Activated naive CD8-positive, alpha-beta T cell treated with anti-CD3 and anti-CD28 coated beads, Interleukin-2, amount 50 U/mL, for 16 hours (primary cell): Measurements from ENCODE around the gene SPIRE1.

Experiments
- DNase-seq: peaks from one replicate; pipeline ENCODE4 v3.0.0-alpha.2; 2020; ENCODE audit warnings: low read depth, low spot score

SPIRE1 gene

DNA sequence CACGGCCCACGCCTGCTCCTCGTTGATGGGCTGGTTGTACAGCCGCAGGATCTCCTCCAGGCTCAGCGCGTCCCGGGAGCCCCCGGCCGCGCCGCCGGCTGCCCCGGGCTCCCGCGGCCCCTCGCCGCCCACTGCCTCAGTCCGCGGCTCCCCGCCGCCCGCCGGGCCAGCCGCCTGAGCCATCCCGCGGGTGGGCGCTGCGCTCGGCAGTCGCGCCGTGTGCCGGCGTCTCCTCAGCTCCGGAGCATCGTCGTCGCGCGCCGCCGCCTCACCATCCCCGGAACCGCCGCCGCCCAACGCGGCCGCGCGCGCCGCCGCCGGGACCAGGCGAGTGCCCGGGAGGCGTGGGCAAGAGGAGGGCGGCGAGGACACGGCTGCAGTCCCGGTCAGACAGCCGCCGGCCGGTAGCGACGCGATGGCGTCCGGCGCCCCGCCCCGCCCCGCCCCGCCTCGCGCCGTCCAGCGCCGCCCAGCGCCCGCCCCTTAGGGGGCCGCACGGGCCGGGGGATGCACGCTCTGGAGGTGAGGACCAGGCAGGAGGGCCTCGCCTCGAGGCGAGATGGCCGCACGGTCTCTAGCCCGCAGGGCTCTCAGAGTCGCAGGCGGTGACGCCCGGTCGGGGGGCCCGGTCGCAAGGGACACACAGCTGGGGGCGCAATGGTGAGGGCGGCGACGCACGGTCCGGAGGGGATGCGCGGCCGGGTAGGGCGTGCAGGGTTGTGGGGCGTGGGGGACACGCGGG lies at the start of gene SPIRE1:
Gene SPIRE1, minus strand, starts transcription at position 424 of the 742 bp plus-strand sequence. Its CDS starts 241 bp downstream, at position 183.
- no peak for DNase-seq

- DNase-seq: no peak
Measured at GRCh38 chr18:12703664-12704063, 45.8 kb upstream of the SPIRE1 start.

- DNase-seq: no peak
Measured at GRCh38 chr18:12703096-12703567, 45.2 kb upstream of the SPIRE1 start.

DNA sequence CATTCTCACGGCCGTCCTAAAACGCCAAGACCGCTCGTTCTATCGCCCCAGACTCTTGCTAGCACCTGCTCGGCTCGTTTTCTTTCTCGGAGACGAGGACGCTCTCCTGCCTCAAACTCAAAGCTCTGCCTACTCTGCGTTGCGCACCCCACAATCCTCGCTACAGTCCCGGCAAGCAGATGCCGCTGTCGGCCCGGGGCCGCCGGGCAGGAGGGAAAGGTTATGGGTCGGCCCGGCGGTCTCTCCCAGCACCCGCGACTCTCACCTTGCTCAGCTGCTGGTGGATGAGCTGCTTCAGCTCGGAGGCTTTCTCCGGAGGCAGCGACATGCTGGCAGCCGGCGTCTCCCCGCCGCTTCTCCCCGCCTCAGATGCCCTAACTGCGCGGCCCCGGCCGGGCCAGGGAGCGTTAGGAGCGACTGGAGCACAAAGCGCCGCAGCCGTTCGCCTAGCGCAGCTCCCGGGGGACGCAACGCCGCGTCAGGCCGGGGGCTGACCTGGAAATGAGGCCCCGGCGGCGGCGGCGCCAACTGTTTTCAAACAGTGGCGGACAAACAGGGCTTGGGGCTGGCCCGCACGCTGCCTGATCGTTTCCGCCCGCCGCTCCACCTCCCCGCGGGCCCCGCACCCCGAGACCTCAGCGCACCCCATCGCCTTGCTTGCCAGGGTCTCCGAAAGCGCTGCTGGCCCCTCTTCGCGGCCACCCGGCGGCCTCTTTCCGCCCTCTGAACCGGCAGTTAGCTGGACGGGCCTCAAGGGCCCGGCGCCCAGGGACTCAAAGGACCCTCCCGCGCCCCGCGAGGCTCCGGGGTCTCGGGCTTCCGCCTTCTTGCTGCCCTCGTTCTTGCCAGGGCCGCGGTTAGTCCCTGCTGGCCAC lies 44.6 kb upstream of the SPIRE1 start, which contains the start of the genes CEP76 and PSMG2:
Gene CEP76, minus strand, starts transcription at position 503 of the 875 bp plus-strand sequence. Its CDS starts 175 bp downstream, at position 328.
Gene PSMG2, plus strand, starts transcription at position 822 of the 875 bp plus-strand sequence. CDS start 66 bp downstream, outside the sequence.
- DNase-seq: peak; percentile 59

DNA sequence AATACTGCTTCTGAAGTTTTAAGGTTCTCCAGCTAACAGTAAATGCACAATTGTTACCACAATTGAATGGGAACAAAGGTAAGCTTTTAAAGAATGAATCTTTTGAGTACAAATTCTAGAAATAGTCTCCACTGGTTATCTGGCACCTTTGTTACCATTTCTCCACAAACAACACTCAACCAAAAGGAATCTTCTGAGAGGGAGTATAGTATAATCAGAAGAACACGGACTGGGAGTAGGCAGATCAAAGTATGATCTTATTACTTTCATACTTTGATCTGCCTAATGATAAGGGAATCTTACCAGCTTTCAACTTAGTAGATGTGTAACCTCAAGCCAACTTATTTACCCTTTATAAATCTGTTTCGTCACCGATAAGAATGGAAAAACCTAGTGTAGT lies 43.3 kb upstream of the SPIRE1 start:
- DNase-seq: no peak

DNA sequence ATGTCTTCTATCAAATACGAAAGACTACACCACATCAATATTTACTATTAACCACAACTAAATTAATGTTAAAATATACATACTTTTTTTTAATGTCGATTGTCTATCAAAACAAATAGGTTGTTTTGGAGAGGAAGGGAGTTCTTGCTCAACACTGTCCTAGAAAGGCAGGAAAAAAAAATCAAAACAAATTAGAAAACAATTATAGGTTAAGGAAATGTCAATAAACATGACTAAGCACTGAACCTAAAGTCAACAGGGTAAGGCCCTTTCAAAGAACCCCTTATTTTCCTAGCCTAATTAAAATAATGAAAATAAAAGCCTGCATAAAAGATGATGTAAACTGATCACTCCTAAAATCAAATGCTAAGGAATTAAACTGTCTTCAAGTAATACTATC lies 41.8 kb upstream of the SPIRE1 start:
- DNase-seq: no peak

- no peak for DNase-seq
Measured at GRCh38 chr18:12694032-12694431, 36.1 kb upstream of the SPIRE1 start.

DNA sequence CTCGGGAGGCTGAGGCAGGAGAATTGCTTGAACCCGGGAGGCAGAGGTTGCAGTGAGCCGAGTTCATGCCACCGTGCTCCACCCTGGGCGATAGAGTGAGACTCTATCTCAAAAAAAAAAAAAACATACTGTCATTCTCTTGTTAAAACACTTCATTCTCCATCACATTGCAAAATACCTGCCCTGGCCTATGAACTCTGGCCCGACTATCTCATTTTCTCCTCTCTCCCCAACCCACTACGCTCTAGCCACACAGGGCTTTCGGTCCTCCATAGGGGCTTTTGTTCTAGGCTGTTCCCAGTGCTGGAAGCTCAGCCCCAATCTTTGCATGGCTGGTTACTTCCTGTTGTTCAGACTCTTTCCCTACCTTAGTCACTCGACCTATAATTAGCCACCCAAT lies 34.3 kb upstream of the SPIRE1 start:
- no peak for DNase-seq

DNA sequence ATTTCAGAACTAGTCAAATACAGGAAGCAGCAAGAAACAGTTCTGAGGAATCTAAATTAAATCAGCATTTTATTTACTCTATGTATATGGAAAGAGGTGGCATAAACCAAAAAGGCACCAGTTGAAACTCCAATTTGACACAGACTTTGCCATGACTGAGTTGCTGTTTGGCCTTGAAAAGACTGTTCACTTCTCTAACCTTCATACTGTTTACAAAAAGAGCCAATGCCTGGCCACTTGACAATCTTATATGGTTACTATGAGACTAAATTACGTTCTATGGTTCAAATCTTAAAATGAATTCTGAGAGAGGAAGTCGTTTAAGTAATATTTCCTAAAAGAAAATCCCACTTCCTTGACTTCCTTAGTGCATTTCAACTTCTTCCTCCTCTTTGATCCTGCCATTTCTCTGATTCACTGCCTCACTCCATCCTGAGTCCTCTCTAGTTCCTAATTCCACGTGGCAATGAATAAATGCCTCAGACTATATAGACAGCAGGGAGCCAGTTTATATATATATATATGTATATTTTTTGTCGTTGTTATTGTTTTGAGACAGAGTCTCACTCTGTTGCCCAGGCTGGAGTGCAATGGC lies 31.4 kb upstream of the SPIRE1 start:
- no peak for DNase-seq

DNA sequence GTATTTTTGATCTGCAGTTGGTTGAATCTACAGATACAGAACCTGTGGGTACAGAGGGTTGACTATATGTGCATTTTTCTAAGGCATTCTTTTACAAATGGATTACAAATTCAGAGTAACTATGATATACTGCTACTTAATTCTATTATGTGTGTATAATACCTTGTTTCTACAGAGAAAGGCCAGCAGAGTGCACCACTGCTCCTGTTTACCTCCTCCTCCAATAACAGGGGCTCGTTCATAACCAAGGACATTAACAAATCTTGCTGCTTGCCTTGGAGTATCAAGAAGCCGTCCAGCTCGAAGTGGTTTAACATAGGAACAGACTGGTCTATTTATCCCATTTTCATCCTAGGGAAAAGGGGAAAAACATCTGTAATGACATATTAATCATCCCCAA lies 28.2 kb upstream of the SPIRE1 start:
- DNase-seq: no peak

DNA sequence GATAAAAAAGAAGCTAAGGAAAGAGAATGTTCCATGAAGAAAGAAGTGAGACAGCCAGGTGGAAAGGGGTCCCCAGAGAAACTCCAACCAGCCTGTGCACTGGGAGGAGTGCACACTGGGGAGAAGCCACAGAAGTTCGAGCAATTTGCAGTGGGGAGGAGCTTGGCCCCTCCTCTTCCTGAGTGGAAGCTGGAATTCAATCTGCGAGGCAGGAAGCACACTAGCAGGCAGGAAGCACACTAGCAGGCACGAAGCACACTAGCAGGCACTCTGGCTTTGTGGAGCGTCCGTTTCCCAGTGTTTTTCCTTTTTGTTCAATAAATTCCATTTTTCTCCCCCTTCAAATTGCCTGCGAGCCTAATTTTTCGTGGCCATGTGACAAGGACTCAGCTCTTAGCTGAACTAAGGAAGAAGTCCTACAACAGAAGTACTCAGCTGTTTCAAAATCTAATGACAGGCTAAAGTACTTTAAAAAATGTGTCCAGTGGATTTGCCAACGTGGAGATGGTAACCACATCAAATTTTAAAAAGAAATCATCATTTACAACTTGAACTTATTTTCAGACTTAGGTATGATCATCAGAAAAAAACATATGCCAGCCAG lies 21.4 kb upstream of the SPIRE1 start:
- DNase-seq: no peak

DNA sequence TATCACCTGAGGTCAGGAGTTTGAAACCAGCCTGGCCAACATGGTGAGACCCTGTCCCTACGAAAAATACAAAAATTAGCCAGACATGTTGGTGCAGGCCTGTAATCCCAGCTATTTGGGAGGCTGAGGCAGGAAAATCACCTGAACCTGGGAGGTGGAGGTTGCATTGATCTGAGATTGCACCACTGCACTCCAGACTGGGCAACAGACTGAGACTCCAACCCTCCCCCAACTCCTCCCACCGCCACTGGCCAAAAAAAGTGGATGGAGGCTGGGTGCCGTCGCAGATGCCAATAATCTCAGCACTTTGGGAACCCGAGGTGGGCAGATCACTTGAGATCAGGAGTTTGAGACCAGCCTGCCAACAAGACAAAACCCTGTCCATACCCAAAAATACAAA lies 10.1 kb upstream of the SPIRE1 start:
- DNase-seq: no peak

- no peak for DNase-seq
Measured at GRCh38 chr18:12659904-12660605, 2.1 kb upstream of the SPIRE1 start.

DNA sequence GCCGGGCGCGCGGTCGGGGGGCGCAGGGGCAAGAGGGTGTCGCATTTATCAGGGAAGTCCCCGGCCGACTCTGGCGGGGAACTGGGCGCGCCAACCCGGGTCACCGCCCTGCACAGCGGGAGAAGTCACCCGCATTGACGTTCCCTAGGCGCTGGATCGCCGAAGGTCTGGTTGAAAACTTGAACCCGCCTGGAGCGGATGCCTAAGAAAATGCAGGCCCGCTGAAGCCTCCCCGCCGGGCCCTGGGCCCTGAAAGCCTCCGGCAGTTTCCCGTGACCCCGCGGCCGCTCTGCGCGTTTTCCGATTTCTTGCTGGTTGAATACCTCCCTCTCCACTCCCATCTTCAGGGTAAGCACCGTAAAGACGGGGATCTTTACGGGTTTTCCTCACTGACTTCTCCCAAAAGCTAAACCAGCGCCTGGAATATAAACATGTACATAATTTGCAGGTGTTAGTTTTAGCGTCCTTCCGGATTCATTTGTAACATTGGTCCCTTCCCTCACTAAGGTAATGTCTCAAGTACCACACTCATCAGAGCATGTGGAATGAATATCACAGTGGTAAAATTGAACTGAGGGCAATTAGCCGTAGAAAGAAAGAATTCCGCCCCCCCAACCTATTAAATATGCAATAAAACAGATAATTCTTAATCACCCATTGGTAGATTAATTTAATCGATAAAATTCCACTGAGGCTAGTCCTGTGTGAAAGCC lies 675 bp upstream of the SPIRE1 start:
- no peak for DNase-seq

DNA sequence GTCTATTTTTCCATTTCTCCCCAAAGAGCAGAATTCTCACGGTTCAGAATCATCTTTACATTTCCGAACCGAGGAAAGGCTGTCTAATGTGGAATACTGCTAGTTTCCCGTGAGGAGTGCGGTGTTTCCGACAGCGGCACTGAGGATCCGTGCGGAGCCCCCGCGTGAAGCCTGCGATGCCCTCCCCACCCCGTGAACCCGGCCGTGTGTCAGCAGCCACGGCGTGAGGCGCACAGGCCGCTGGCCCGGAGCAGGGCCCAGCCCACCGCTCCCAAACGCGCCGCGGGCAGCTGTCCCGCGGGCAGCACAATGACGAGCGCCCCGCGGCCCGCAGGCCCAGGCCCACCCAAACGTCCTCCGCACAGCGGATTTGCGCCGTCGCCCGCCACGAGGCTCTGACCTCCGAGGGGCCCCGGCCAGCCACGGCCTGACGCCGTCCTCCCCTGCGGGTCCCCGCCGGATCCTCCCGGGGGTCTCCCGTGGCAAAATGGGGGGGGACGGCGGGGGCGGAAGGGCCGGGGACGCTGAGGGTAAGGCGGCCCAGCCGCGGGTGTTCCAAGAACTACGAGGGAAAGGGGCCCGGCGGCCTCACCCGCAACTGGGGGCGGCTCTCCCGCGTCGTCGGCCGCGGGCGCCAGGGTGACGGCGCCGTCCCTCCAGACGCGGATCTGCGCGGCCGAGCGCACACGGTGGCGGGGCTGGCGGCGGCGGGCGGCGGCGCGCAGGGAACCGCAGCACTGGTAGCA lies 796 bp downstream of the SPIRE1 start:
- no peak for DNase-seq

DNA sequence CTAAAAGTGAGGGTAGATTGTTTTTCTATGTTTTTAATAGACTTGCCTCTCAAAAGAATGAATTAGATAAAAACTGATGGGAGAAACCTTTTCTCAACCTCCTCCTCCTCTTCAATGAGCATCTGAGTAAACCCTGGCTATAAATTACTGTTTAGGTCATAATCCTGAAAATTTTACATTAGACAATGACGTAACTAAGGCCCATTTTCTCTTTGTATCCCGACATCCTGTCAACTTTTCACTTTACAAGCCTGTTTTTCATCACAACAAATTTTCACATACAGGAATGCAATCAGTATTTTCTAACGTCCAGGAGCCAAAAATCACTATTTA lies 1.3 kb downstream of the SPIRE1 start:
- DNase-seq: no peak

GRCh38 chr18:12654971-12655370 lies 2.9 kb downstream of the SPIRE1 start:
- no peak for DNase-seq

DNA sequence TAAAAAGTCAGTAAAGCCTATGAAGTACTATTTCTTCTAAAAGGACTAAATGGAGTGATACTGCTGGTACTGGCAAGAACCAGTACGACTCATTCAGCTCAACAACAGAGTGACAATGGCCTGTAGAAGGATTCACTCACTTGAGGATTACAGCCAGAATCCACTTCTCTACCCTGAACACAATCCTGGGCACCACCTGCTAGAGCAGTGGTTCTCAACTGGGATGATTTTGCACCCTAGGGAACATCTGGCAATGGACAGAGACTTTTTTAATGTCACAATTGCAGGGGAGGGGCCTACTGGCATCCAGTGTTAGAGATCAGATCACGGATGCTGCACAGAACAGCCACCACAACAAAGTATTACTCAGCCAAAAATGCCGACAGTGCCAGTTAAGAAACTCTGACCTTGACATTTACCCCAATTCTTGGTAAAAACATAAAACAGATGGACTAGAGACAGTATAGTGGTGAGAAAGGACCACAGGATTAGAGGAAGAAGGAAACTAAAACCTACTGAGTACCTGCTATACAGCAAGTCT lies 5.0 kb downstream of the SPIRE1 start:
- no peak for DNase-seq

- no peak for DNase-seq
Measured at GRCh38 chr18:12651651-12652050, 6.3 kb downstream of the SPIRE1 start.

- DNase-seq: no peak
Measured at GRCh38 chr18:12647773-12648172, 10.1 kb downstream of the SPIRE1 start.
